ENCODE data around the gene SNED1.

The SNED1 gene

GRCh38 chr2:241141214-241141770 is 142.9 kb downstream of the SNED1 start:
- Histone ChIP-seq H4K20me1 (ENCODE audit: insufficient read depth) (no peaks in the 10 kb centered on the region), H3K36me3 (ENCODE audit: insufficient read depth) (no peaks in the 10 kb centered on the region), H3K4me1 (ENCODE audit: low read depth, poor library complexity, severe bottlenecking) (no peaks in the 10 kb centered on the region), H3K4me3 (IDR thresholded peaks at IDR 0.05; ENCODE audit: insufficient read depth, low read depth, low read length) (no peak overlapping the region), H3K9ac (no peak overlapping the region), H3K27ac (no peak overlapping the region), H2AFZ (ENCODE audit: low read depth) (no peak overlapping the region), H3K27me3 (ENCODE audit: insufficient read depth, low read depth) (no peaks in the 10 kb centered on the region), H3K79me2 (ENCODE audit: insufficient read depth, low read depth) (no peaks in the 10 kb centered on the region), H3K4me2 (no peak overlapping the region)
- TF ChIP-seq CTCF (conservative IDR thresholded peaks at IDR 0.05; ENCODE audit: low read depth, low read length) = no peak

- H3K9ac ChIP-seq = no peak overlapping the region
- no peaks in the 10 kb centered on the region for H3K36me3 ChIP-seq (ENCODE audit: insufficient read depth)
- no peak overlapping the region for H3K4me2 ChIP-seq
- no peak overlapping the region for H3K27ac ChIP-seq
- no peaks in the 10 kb centered on the region for H3K79me2 ChIP-seq (ENCODE audit: insufficient read depth, low read depth)
- H3K4me3 ChIP-seq (IDR thresholded peaks at IDR 0.05; ENCODE audit: insufficient read depth, low read depth, low read length) = no peak overlapping the region
- H2AFZ ChIP-seq (ENCODE audit: low read depth) = no peak overlapping the region
- no peaks in the 10 kb centered on the region for H3K4me1 ChIP-seq (ENCODE audit: low read depth, poor library complexity, severe bottlenecking)
- no peaks in the 10 kb centered on the region for H4K20me1 ChIP-seq (ENCODE audit: insufficient read depth)
- no peak for TF ChIP-seq CTCF (conservative IDR thresholded peaks at IDR 0.05; ENCODE audit: low read depth, low read length)
- H3K27me3 ChIP-seq (ENCODE audit: insufficient read depth, low read depth) = no peaks in the 10 kb centered on the region
Measured at GRCh38 chr2:241142063-241142462, 143.6 kb downstream of the SNED1 start.

- H3K79me2 ChIP-seq (ENCODE audit: insufficient read depth, low read depth) = no peaks in the 10 kb centered on the region
- no peak for TF ChIP-seq CTCF (conservative IDR thresholded peaks at IDR 0.05; ENCODE audit: low read depth, low read length)
Measured at GRCh38 chr2:241142593-241142992, 144.2 kb downstream of the SNED1 start.

More at GRCh38 chr2:241142593-241142992, 144.2 kb downstream of the SNED1 start:
- Histone ChIP-seq H3K27ac (no peak overlapping the region), H3K4me3 (IDR thresholded peaks at IDR 0.05; ENCODE audit: insufficient read depth, low read depth, low read length) (no peak overlapping the region), H3K4me1 (ENCODE audit: low read depth, poor library complexity, severe bottlenecking) (no peaks in the 10 kb centered on the region), H4K20me1 (ENCODE audit: insufficient read depth) (no peaks in the 10 kb centered on the region), H2AFZ (ENCODE audit: low read depth) (no peak overlapping the region), H3K9ac (no peak overlapping the region), H3K36me3 (ENCODE audit: insufficient read depth) (no peaks in the 10 kb centered on the region), H3K4me2 (no peak overlapping the region), H3K27me3 (ENCODE audit: insufficient read depth, low read depth) (no peaks in the 10 kb centered on the region)
